ENCODE results near the gene MST1. TPM values are rescaled to one million over a fixed set of nuclear protein-coding genes. Genes with fewer than 3 reads are reported as not detected.
A peak's percentile ranks its signal among the peaks of the same experiment; 100 is the strongest.

Gene MST1
- total and polyA plus RNA-seq, 2 of the 4 experiments (the other 2 are of a cell fraction) = 1.3 to 13.0 TPM

DNA sequence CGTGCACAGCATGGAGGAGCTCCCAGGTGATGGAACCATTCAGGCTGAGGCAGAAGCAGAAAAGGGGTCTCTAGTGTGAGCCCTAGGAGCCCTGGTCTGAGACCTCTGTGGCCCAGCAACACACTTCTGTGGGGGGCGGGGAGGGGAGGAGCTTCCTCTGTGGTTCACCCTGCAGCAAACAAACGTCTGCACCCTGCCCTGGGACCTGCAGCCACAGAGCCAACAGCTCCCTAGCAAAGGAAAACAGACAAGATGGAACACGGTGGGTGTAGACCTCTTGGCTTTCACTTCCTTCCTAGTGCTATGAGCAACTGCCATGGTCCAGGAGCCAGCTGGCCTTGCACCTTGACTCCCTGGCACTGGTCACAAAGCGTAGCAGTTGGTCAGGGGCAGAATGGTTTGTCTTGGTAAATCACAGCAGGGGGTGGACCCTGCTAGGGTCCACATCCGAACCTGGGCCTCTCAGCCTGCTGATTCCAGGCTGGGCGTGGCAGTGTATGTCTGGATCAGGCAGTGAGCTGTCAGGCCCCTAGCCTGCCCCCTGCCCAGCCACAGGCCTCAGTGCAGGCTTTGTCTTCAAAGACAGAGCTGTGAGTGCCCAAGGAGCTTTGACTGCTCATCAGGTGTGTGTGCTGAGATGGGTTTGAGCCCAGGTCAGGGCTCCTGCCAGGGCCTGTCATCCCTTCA, 23.5 kb upstream of the MST1 start:
- no peak overlapping the region for H3K4ac ChIP-seq (ENCODE audit: low read depth, low read length)
- no peak for TF ChIP-seq MAFK (IDR thresholded peaks at IDR 0.05; ENCODE audit: low read depth, low read length)
- no peak for TF ChIP-seq BHLHE40 (IDR thresholded peaks at IDR 0.05; ENCODE audit: low read depth, low read length)
- TF ChIP-seq SMC3 (IDR thresholded peaks at IDR 0.05; ENCODE audit: low read depth, low read length) = no peak
- TF ChIP-seq CHD1 (IDR thresholded peaks at IDR 0.05; ENCODE audit: low read depth, low read length) = no peak
- TF ChIP-seq CEBPB (IDR thresholded peaks at IDR 0.05; ENCODE audit: low read depth, low read length) = no peak
- TF ChIP-seq, protein P1, sequence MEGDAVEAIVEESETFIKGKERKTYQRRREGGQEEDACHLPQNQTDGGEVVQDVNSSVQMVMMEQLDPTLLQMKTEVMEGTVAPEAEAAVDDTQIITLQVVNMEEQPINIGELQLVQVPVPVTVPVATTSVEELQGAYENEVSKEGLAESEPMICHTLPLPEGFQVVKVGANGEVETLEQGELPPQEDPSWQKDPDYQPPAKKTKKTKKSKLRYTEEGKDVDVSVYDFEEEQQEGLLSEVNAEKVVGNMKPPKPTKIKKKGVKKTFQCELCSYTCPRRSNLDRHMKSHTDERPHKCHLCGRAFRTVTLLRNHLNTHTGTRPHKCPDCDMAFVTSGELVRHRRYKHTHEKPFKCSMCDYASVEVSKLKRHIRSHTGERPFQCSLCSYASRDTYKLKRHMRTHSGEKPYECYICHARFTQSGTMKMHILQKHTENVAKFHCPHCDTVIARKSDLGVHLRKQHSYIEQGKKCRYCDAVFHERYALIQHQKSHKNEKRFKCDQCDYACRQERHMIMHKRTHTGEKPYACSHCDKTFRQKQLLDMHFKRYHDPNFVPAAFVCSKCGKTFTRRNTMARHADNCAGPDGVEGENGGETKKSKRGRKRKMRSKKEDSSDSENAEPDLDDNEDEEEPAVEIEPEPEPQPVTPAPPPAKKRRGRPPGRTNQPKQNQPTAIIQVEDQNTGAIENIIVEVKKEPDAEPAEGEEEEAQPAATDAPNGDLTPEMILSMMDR (conservative IDR thresholded peaks at IDR 0.05; ENCODE audit: low read depth, low read length) = no peak
- TF ChIP-seq MAZ (IDR thresholded peaks at IDR 0.05; ENCODE audit: borderline replicate concordance, low read depth, low read length) = no peak
- TF ChIP-seq, protein P2, sequence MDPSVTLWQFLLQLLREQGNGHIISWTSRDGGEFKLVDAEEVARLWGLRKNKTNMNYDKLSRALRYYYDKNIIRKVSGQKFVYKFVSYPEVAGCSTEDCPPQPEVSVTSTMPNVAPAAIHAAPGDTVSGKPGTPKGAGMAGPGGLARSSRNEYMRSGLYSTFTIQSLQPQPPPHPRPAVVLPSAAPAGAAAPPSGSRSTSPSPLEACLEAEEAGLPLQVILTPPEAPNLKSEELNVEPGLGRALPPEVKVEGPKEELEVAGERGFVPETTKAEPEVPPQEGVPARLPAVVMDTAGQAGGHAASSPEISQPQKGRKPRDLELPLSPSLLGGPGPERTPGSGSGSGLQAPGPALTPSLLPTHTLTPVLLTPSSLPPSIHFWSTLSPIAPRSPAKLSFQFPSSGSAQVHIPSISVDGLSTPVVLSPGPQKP (IDR thresholded peaks at IDR 0.05; ENCODE audit: borderline replicate concordance, low read depth, low read length) = no peak
- TF ChIP-seq FOS (IDR thresholded peaks at IDR 0.05; ENCODE audit: low read depth, low read length) = no peak
- TF ChIP-seq RFX5 (IDR thresholded peaks at IDR 0.05; ENCODE audit: low read depth, low read length) = no peak
- TF ChIP-seq POLR2A (IDR thresholded peaks at IDR 0.05; ENCODE audit: low read depth, low read length) = no peak
- TF ChIP-seq MXI1 (IDR thresholded peaks at IDR 0.05; ENCODE audit: borderline replicate concordance, low read depth, low read length) = no peak
- no peak for TF ChIP-seq RCOR1 (IDR thresholded peaks at IDR 0.05; ENCODE audit: insufficient replicate concordance, low read length)
- TF ChIP-seq NFE2L2 (IDR thresholded peaks at IDR 0.05; ENCODE audit: low read depth, low read length) = no peak
- no peak for TF ChIP-seq RAD21 (IDR thresholded peaks at IDR 0.05; ENCODE audit: low read length)
- TF ChIP-seq, protein P3, sequence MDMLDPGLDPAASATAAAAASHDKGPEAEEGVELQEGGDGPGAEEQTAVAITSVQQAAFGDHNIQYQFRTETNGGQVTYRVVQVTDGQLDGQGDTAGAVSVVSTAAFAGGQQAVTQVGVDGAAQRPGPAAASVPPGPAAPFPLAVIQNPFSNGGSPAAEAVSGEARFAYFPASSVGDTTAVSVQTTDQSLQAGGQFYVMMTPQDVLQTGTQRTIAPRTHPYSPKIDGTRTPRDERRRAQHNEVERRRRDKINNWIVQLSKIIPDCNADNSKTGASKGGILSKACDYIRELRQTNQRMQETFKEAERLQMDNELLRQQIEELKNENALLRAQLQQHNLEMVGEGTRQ (IDR thresholded peaks at IDR 0.05; ENCODE audit: low read depth, low read length) = no peak
- H3K79me1 ChIP-seq (ENCODE audit: low read depth in 1 of 2, low read length in 2 of 2) = no peaks in the 10 kb centered on the region; a peak in 1 of 4 replicates
- no peaks in the 10 kb centered on the region; the same call in 1 of the 2 replicates for H3K9me1 ChIP-seq (ENCODE audit: insufficient read depth, low read length)
- H3K9me3 ChIP-seq (ENCODE audit: control insufficient read depth, insufficient read depth, low read length) = no peaks in the 10 kb centered on the region
- no peak overlapping the region for H3K18ac ChIP-seq (ENCODE audit: low read depth, low read length)
- H3K4me3 ChIP-seq (ENCODE audit: insufficient read depth, low read depth, low read length) = no peak overlapping the region
- no peaks in the 10 kb centered on the region; the same call in 1 of the 2 replicates for H4K20me1 ChIP-seq (ENCODE audit: insufficient read depth, low read length)
- no peak overlapping the region for H4K5ac ChIP-seq (ENCODE audit: low read depth, low read length)
- H4K91ac ChIP-seq (ENCODE audit: insufficient read depth, low read depth, low read length) = no peak overlapping the region
- no peak overlapping the region for H3K9ac ChIP-seq (ENCODE audit: low read depth, low read length)
- H3K56ac ChIP-seq (ENCODE audit: extremely low read depth, insufficient read depth, low read length) = no peak overlapping the region
- no peak overlapping the region for H3K23ac ChIP-seq (ENCODE audit: low read depth, low read length)
- POLR2A ChIA-PET (ENCODE audit: unreplicated experiment) = no interaction called here
- no peak overlapping the region for H2BK15ac ChIP-seq (ENCODE audit: low read depth, low read length)
- H3K27me3 ChIP-seq (ENCODE audit: control insufficient read depth, insufficient read depth, low read length) = no peaks in the 10 kb centered on the region
- intact Hi-C loops (cut with micrococcal nuclease) = no loop called here
- in situ Hi-C loops (cut with MboI; ENCODE audit: low sequenced_read_pairs) = no loop called here
- H3K14ac ChIP-seq (replicated peaks; ENCODE audit: low read depth, low read length) = no peak overlapping the region
- ATAC-seq (ENCODE audit: low read depth) = no peak; the same call in none of the 2 replicates
- H2AK5ac ChIP-seq (ENCODE audit: low read depth, low read length) = no peak overlapping the region
- H3K4me1 ChIP-seq (ENCODE audit: control insufficient read depth, insufficient read depth, low read length) = no peaks in the 10 kb centered on the region
- CTCF ChIA-PET = no interaction called here
- H2AK9ac ChIP-seq (replicated peaks; ENCODE audit: low read depth, low read length, poor library complexity) = peak overlapping the region; percentile 5
- no peak overlapping the region for H3K4me2 ChIP-seq (ENCODE audit: low read depth, low read length)
- H2BK120ac ChIP-seq (ENCODE audit: low read depth, low read length) = no peak overlapping the region
- dilution Hi-C loops (cut with HindIII; ENCODE audit: low sequenced_read_pairs, unreplicated experiment) = no loop called here
- no peak for DNase-seq
- no peak overlapping the region for H2BK20ac ChIP-seq (ENCODE audit: low read depth, low read length)
- no peak overlapping the region for H2AFZ ChIP-seq (replicated peaks; ENCODE audit: low read length, poor library complexity)
- no peak overlapping the region for H2BK5ac ChIP-seq (ENCODE audit: low read depth, low read length, poor library complexity, severe bottlenecking)
- peaks cover 14% of the 10 kb centered on the region; the same call in 1 of the 2 replicates for H3K36me3 ChIP-seq (ENCODE audit: control insufficient read depth, insufficient read depth, low read length)
- no TSS peak for BruUV-seq (replicated peaks)
- H4K8ac ChIP-seq (ENCODE audit: low read depth in 2 of 2, low read length in 2 of 2) = no peak overlapping the region
- no peak overlapping the region for H3K27ac ChIP-seq (ENCODE audit: insufficient read depth, low read length)
- 75% methylated on average over 3 of the region's 7 CpGs; no CpG with 5 or more reads in 1 of the 2 experiments for WGBS, 2 experiments (ENCODE audit: extremely low coverage in 2 of 2, insufficient read length in 1 of 2)
